HFFc6 (cell line): ENCODE results near the gene SNRNP35. TPM values are rescaled to one million over a fixed set of nuclear protein-coding genes. Genes with fewer than 3 reads are reported as not detected.
"Not testable (repeated sequence)": the region's sequence is repeated elsewhere in the genome, so short reads cannot be mapped to it uniquely, and the experiment has no call there.

ENCODE experiments used
- DNase-seq: peaks from one replicate; pipeline ENCODE4 v3.0.0-alpha.2; 2018
- H3K27ac Mint-ChIP-seq: 2 replicates; pipeline ENCODE4 v1.8.0; 2020; ENCODE audit warnings: mild to moderate bottlenecking, mixed read lengths
- H3K27me3 Mint-ChIP-seq: 2 replicates; pipeline ENCODE4 v1.8.0; 2021; ENCODE audit warnings: mild to moderate bottlenecking, moderate library complexity, mixed read lengths; ENCODE audit not compliant: insufficient read depth
- H3K36me3 Mint-ChIP-seq: 2 replicates; pipeline ENCODE4 v1.8.0; 2021; ENCODE audit warnings: low read depth, mixed read lengths
- H3K4me1 Mint-ChIP-seq: 2 replicates; pipeline ENCODE4 v1.8.0; 2020; ENCODE audit warnings: low read depth, mixed read lengths
- H3K4me3 Mint-ChIP-seq: 2 replicates; pipeline ENCODE4 v1.8.0; 2020; ENCODE audit warnings: mild to moderate bottlenecking, moderate library complexity, mixed read lengths
- H3K9me3 Mint-ChIP-seq: 2 replicates; pipeline ENCODE4 v1.8.0; 2020; ENCODE audit warnings: mild to moderate bottlenecking, mixed read lengths
- CTCF ChIP-seq: fragments of 200-600 bp; sonication (generic); IDR thresholded peaks from 2 replicates; pipeline ENCODE4 v1.5.0; 2021; ENCODE audit warnings: antibody characterized with exemption, mild to moderate bottlenecking
- total RNA-seq, 6 experiments: library from RNA; stranded (reverse); fragmentation: NEBNext Ultra II Directional; extraction: Animal tissue kit (Norgen Biotek cat#: 25700); gene quantifications; 2 replicates in 1 of 6; 3 replicates in 5 of 6; pipeline ENCODE4 v1.2.3, GENCODE V29; 2021

SNRNP35 gene
- total RNA-seq, 6 experiments from 2014 or later, result 13.0 to 20.0 (median 14.8) TPM

- H3K9me3 Mint-ChIP-seq, result no peaks in the 10 kb centered on the region
- H3K36me3 Mint-ChIP-seq, result no peaks in the 10 kb centered on the region; the same call in 1 of the 2 replicates
- no peaks in the 10 kb centered on the region for H3K4me1 Mint-ChIP-seq
- TF ChIP-seq CTCF, result no peak
- DNase-seq, result no peak
- H3K27me3 Mint-ChIP-seq, result no peaks in the 10 kb centered on the region; the same call in 1 of the 2 replicates
- no peak overlapping the region for H3K4me3 Mint-ChIP-seq
- H3K27ac Mint-ChIP-seq, result no peak overlapping the region
Observed at GRCh38 chr12:123490089-123490488, 32.1 kb downstream of the SNRNP35 start.

- Mint-ChIP-seq H3K27ac (no peak overlapping the region), H3K9me3 (no peaks in the 10 kb centered on the region), H3K4me3 (no peak overlapping the region), H3K36me3 (no peaks in the 10 kb centered on the region), H3K27me3 (no peaks in the 10 kb centered on the region; the same call in 1 of the 2 replicates), H3K4me1 (no peaks in the 10 kb centered on the region)
- TF ChIP-seq CTCF, result no peak
- DNase-seq, result no peak
Observed at GRCh38 chr12:123491056-123491455, 33.1 kb downstream of the SNRNP35 start.

GRCh38 chr12:123491481-123491880 is 33.5 kb downstream of the SNRNP35 start:
- Mint-ChIP-seq H3K36me3 (no peaks in the 10 kb centered on the region), H3K4me3 (no peak overlapping the region), H3K27me3 (no peaks in the 10 kb centered on the region; the same call in 1 of the 2 replicates), H3K4me1 (no peaks in the 10 kb centered on the region), H3K27ac (no peak overlapping the region), H3K9me3 (no peaks in the 10 kb centered on the region)
- TF ChIP-seq CTCF, result no peak
- no peak for DNase-seq

GRCh38 chr12:123492339-123493039 is 34.5 kb downstream of the SNRNP35 start:
- not testable (repeated sequence) for H3K4me1 Mint-ChIP-seq, H3K9me3 Mint-ChIP-seq, H3K27me3 Mint-ChIP-seq, H3K36me3 Mint-ChIP-seq, H3K27ac Mint-ChIP-seq, DNase-seq, H3K4me3 Mint-ChIP-seq

- Mint-ChIP-seq H3K36me3 (peaks cover 18% of the 10 kb centered on the region), H3K27ac (no peak overlapping the region), H3K27me3 (no peaks in the 10 kb centered on the region; the same call in 1 of the 2 replicates), H3K9me3 (no peaks in the 10 kb centered on the region), H3K4me1 (no peaks in the 10 kb centered on the region), H3K4me3 (no peak overlapping the region)
- no peak for TF ChIP-seq CTCF
- no peak for DNase-seq
Observed at GRCh38 chr12:123494124-123494851, 36.3 kb downstream of the SNRNP35 start.

GRCh38 chr12:123497065-123497464 is 39.1 kb downstream of the SNRNP35 start:
- H3K4me3 Mint-ChIP-seq, result no peak overlapping the region
- no peaks in the 10 kb centered on the region for H3K4me1 Mint-ChIP-seq
- peaks cover 18% of the 10 kb centered on the region for H3K36me3 Mint-ChIP-seq
- no peak for DNase-seq
- no peak for TF ChIP-seq CTCF
- no peaks in the 10 kb centered on the region for H3K9me3 Mint-ChIP-seq
- H3K27ac Mint-ChIP-seq, result no peak overlapping the region
- peaks cover 1% of the 10 kb centered on the region for H3K27me3 Mint-ChIP-seq
